Activated naive CD4-positive, alpha-beta T cell treated with Interleukin-2 at 50 U/mL for 16 hours (primary cell): Measurements from ENCODE around the gene HNMT.
"Not testable (repeated sequence)": the region's sequence is repeated elsewhere in the genome, so short reads cannot be mapped to it uniquely, and the experiment has no call there.

Experiments
- DNase-seq: peaks from one replicate; pipeline ENCODE4 v3.0.0-alpha.2; 2020

The HNMT gene

GRCh38 chr2:137977790-137978189, 13.5 kb downstream of the HNMT start:
- no peak for DNase-seq

- no peak for DNase-seq
Measured at GRCh38 chr2:137980459-137980858, 16.2 kb downstream of the HNMT start.

GRCh38 chr2:137981112-137981656, 16.9 kb downstream of the HNMT start:
- DNase-seq, result no peak

GRCh38 chr2:137983581-137983980, 19.3 kb downstream of the HNMT start:
- DNase-seq, result no peak

GRCh38 chr2:137986268-137986667, 22.0 kb downstream of the HNMT start:
- DNase-seq, result no peak

GRCh38 chr2:137987011-137987410, 22.7 kb downstream of the HNMT start:
- DNase-seq, result no peak

GRCh38 chr2:137991078-137991477, 26.8 kb downstream of the HNMT start:
- no peak for DNase-seq

- DNase-seq, result no peak
Measured at GRCh38 chr2:137992039-137992646, 27.9 kb downstream of the HNMT start.

- not testable (repeated sequence) for DNase-seq
Measured at GRCh38 chr2:137993715-137994476, 29.6 kb downstream of the HNMT start.

GRCh38 chr2:137995368-137995767, 31.1 kb downstream of the HNMT start:
- not testable (repeated sequence) for DNase-seq

- not testable (repeated sequence) for DNase-seq
Measured at GRCh38 chr2:137996158-137996557, 31.9 kb downstream of the HNMT start.

- DNase-seq, result no peak
Measured at GRCh38 chr2:137997733-137998132, 33.5 kb downstream of the HNMT start.

GRCh38 chr2:137998503-137998902, 34.2 kb downstream of the HNMT start:
- no peak for DNase-seq

GRCh38 chr2:137999273-137999672, 35.0 kb downstream of the HNMT start:
- no peak for DNase-seq

- DNase-seq, result no peak
Measured at GRCh38 chr2:138000009-138000408, 35.7 kb downstream of the HNMT start.

GRCh38 chr2:138000796-138001195, 36.5 kb downstream of the HNMT start:
- no peak for DNase-seq

GRCh38 chr2:138003411-138003810, 39.1 kb downstream of the HNMT start:
- no peak for DNase-seq

GRCh38 chr2:138007431-138007830, 43.2 kb downstream of the HNMT start:
- no peak for DNase-seq

- no peak for DNase-seq
Measured at GRCh38 chr2:138009622-138010021, 45.3 kb downstream of the HNMT start.

- no peak for DNase-seq
Measured at GRCh38 chr2:138010890-138011289, 46.6 kb downstream of the HNMT start.

- no peak for DNase-seq
Measured at GRCh38 chr2:138012082-138012481, 47.8 kb downstream of the HNMT start.

GRCh38 chr2:138012968-138013367, 48.7 kb downstream of the HNMT start:
- no peak for DNase-seq

GRCh38 chr2:138013639-138014038, 49.4 kb downstream of the HNMT start:
- DNase-seq, result no peak

- DNase-seq, result no peak
Measured at GRCh38 chr2:138015494-138015893, 51.2 kb downstream of the HNMT start.
